DOHH2 (cell line): ENCODE data around the gene COMMD10.

Experiments used
- H3F3A ChIP-seq: fragments of 200-600 bp; sonication (generic), shearing (Covaris generic); 2 replicates; pipeline ENCODE4 v1.6.0; 2016; ENCODE audit warnings: antibody characterized with exemption, mild to moderate bottlenecking; ENCODE audit not compliant: control insufficient read depth, insufficient read depth
- H3K27ac ChIP-seq: fragments of 200-600 bp; sonication (generic); 2 replicates; pipeline ENCODE4 v1.5.1; 2014; ENCODE audit warnings: low read depth, mild to moderate bottlenecking, low read length, moderate library complexity
- H3K27me3 ChIP-seq: fragments of 200-600 bp; sonication (generic); 2 replicates; pipeline ENCODE4 v1.6.1; 2014; ENCODE audit warnings: mild to moderate bottlenecking, low read length, mixed read lengths; ENCODE audit not compliant: control insufficient read depth
- H3K36me3 ChIP-seq: fragments of 200-600 bp; sonication (generic); 2 replicates; pipeline ENCODE4 v1.6.1; 2014; ENCODE audit warnings: mild to moderate bottlenecking, low read length, moderate library complexity, mixed read lengths; ENCODE audit not compliant: control insufficient read depth
- H3K4me1 ChIP-seq: fragments of 200-600 bp; sonication (generic); 2 replicates; pipeline ENCODE4 v1.6.1; 2014; ENCODE audit warnings: mild to moderate bottlenecking, low read length, mixed read lengths; ENCODE audit not compliant: control insufficient read depth
- H3K4me2 ChIP-seq: fragments of 200-600 bp; sonication (generic); 2 replicates; pipeline ENCODE4 v1.6.0; 2014; ENCODE audit warnings: mild to moderate bottlenecking, low read length, moderate library complexity
- H3K4me3 ChIP-seq: fragments of 200-600 bp; sonication (generic); 2 replicates; pipeline ENCODE4 v1.5.1; 2014; ENCODE audit warnings: mild to moderate bottlenecking, low read length, mixed read lengths
- H3K79me2 ChIP-seq: fragments of 200-600 bp; sonication (generic); 2 replicates; pipeline ENCODE4 v1.6.1; 2014; ENCODE audit warnings: mild to moderate bottlenecking, low read length, mixed read lengths; ENCODE audit not compliant: control insufficient read depth
- H3K9me2 ChIP-seq: fragments of 200-600 bp; sonication (generic); replicated peaks from 2 replicates; pipeline ENCODE4 v1.6.1; 2014; ENCODE audit warnings: mild to moderate bottlenecking, low read length, mixed read lengths; ENCODE audit not compliant: control insufficient read depth
- H3K9me3 ChIP-seq: fragments of 200-600 bp; sonication (generic); 2 replicates; pipeline ENCODE4 v1.6.1; 2014; ENCODE audit warnings: antibody characterized with exemption, low read length, mixed read lengths; ENCODE audit not compliant: control insufficient read depth, insufficient read depth
- H4K20me1 ChIP-seq: fragments of 200-600 bp; sonication (generic); 2 replicates; pipeline ENCODE4 v1.6.0; 2014; ENCODE audit warnings: low read depth, mild to moderate bottlenecking, antibody characterized with exemption, low read length, moderate library complexity; ENCODE audit not compliant: control insufficient read depth, insufficient read depth
- CTCF ChIP-seq: fragments of 200-600 bp; sonication (generic); IDR thresholded peaks from one replicate; pipeline ENCODE4 v1.5.1; 2014; ENCODE audit warnings: antibody characterized with exemption, mild to moderate bottlenecking, low read depth, low read length; ENCODE audit not compliant: poor library complexity, severe bottlenecking
- EZH2phosphoT487 ChIP-seq: fragments of 200-600 bp; sonication (generic); IDR thresholded peaks from 2 replicates; pipeline ENCODE4 v1.6.1; 2017; ENCODE audit warnings: borderline replicate concordance, mild to moderate bottlenecking, antibody characterized with exemption, low read length, moderate library complexity, mixed read lengths

Gene COMMD10

GRCh38 chr5:116153687-116154174 is 68.9 kb downstream of the COMMD10 start:
- Histone ChIP-seq H3K4me3 (no peak overlapping the region), H3F3A (no peaks in the 10 kb centered on the region), H3K79me2 (no peaks in the 10 kb centered on the region), H3K9me3 (no peaks in the 10 kb centered on the region), H3K4me1 (peaks cover 4% of the 10 kb centered on the region; the same call in 1 of the 2 replicates), H3K4me2 (no peak overlapping the region), H3K36me3 (no peaks in the 10 kb centered on the region), H3K27ac (no peak overlapping the region), H3K9me2 (no peaks in the 10 kb centered on the region), H4K20me1 (no peaks in the 10 kb centered on the region), H3K27me3 (no peaks in the 10 kb centered on the region)
- no peak for TF ChIP-seq CTCF
- no peak for TF ChIP-seq EZH2phosphoT487

- no peaks in the 10 kb centered on the region for H3K9me3 ChIP-seq
- no peaks in the 10 kb centered on the region for H3K79me2 ChIP-seq
- no peak overlapping the region for H3K27ac ChIP-seq
- H3K4me3 ChIP-seq: no peak overlapping the region
- no peaks in the 10 kb centered on the region for H4K20me1 ChIP-seq
- no peaks in the 10 kb centered on the region for H3F3A ChIP-seq
- no peak overlapping the region for H3K4me2 ChIP-seq
- H3K36me3 ChIP-seq: no peaks in the 10 kb centered on the region
- H3K27me3 ChIP-seq: no peaks in the 10 kb centered on the region
- no peak for TF ChIP-seq EZH2phosphoT487
- no peak for TF ChIP-seq CTCF
- no peaks in the 10 kb centered on the region for H3K9me2 ChIP-seq
- peaks cover 4% of the 10 kb centered on the region; the same call in 1 of the 2 replicates for H3K4me1 ChIP-seq
Measured at GRCh38 chr5:116154252-116154651, 69.4 kb downstream of the COMMD10 start.

GRCh38 chr5:116154931-116155330 is 70.1 kb downstream of the COMMD10 start:
- no peaks in the 10 kb centered on the region for H3K36me3 ChIP-seq
- no peaks in the 10 kb centered on the region for H3K9me3 ChIP-seq
- H3K4me2 ChIP-seq: no peak overlapping the region
- H3K4me1 ChIP-seq: peaks cover 4% of the 10 kb centered on the region; the same call in 1 of the 2 replicates
- no peaks in the 10 kb centered on the region for H3K27me3 ChIP-seq
- H3K4me3 ChIP-seq: no peak overlapping the region
- H3F3A ChIP-seq: no peaks in the 10 kb centered on the region
- H3K79me2 ChIP-seq: no peaks in the 10 kb centered on the region
- TF ChIP-seq CTCF: no peak
- no peak for TF ChIP-seq EZH2phosphoT487
- no peaks in the 10 kb centered on the region for H3K9me2 ChIP-seq
- H4K20me1 ChIP-seq: no peaks in the 10 kb centered on the region
- no peak overlapping the region for H3K27ac ChIP-seq

- H3K4me3 ChIP-seq: no peak overlapping the region
- no peak overlapping the region for H3K27ac ChIP-seq
- H3F3A ChIP-seq: no peaks in the 10 kb centered on the region
- no peak overlapping the region for H3K4me2 ChIP-seq
- H3K27me3 ChIP-seq: no peaks in the 10 kb centered on the region
- no peaks in the 10 kb centered on the region for H3K9me2 ChIP-seq
- no peak for TF ChIP-seq CTCF
- no peak for TF ChIP-seq EZH2phosphoT487
- H4K20me1 ChIP-seq: no peaks in the 10 kb centered on the region
- no peaks in the 10 kb centered on the region for H3K4me1 ChIP-seq
- H3K36me3 ChIP-seq: no peaks in the 10 kb centered on the region; the same call in 1 of the 2 replicates
- H3K79me2 ChIP-seq: no peaks in the 10 kb centered on the region
- H3K9me3 ChIP-seq: no peaks in the 10 kb centered on the region
Measured at GRCh38 chr5:116157902-116158301, 73.1 kb downstream of the COMMD10 start.
